GM10847 (cell line): ENCODE measurements around the gene SMIM10L2A.

ENCODE experiments used
- POLR2A ChIP-seq: IDR thresholded peaks from 2 replicates; pipeline ENCODE4 v1.6.1; 2011; ENCODE audit not compliant: insufficient read length; ENCODE audit errors: extremely low read depth

SMIM10L2A gene

DNA sequence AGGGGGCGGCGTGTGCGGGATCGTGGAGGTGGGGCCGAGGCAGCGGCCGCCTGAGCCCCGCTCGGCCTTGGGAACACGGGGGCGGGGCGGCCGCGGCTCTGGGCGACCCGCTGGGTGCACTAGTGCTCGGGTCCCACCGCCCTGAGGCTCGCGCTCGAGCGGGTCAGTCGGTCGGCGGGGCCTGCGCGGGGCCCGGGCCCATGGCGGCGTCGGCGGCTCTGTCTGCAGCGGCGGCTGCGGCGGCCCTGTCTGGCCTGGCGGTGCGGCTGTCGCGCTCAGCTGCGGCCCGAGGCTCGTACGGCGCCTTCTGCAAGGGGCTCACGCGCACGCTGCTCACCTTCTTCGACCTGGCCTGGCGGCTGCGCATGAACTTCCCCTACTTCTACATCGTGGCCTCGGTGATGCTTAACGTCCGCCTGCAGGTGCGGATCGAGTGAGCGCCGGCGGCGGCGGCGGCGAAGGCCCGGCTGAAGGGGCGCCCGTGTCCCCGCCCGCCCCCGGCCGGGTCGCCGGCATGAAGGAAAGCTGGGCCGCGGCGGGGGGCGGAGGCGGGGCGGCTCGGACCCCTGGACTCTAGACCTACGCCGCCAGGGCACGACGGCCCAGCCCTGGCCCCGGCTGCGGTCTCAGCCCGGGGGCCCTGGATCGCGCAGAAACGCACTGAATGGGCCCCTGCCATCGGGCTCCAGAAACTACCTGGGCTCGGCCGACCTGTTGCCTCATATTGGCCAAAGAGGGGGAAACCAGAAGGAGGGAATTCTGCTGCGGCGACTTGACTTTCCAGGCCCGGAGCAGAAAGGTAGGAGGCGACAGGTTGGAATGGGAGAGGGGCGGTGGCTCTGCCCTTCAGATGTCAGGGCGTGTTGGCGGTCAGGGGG lies at the start of gene SMIM10L2A:
SMIM10L2A (plus strand) TSS at position 13 of the 878 bp plus-strand sequence; CDS start at position 201, 188 bp downstream.
- TF ChIP-seq POLR2A = no peak

DNA sequence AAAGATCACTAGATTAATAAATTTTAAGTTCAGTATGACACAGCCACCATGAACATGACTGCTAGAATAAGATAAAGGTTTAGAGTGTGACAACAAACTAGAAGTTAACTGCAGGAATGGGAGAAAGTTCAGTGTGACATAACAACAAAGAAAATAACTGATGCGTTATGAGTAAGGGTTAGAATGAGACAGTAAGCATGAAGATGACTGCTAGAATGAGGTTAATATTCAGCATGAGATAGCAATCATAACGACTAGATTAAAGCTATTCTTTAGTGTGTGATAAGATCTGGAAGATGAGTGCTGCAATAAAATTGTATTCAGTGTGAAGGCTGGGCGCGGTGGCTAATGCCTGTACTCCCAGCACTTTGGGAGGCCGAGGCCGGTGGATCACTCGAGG lies 48.4 kb upstream of the SMIM10L2A start:
- no peak for TF ChIP-seq POLR2A

DNA sequence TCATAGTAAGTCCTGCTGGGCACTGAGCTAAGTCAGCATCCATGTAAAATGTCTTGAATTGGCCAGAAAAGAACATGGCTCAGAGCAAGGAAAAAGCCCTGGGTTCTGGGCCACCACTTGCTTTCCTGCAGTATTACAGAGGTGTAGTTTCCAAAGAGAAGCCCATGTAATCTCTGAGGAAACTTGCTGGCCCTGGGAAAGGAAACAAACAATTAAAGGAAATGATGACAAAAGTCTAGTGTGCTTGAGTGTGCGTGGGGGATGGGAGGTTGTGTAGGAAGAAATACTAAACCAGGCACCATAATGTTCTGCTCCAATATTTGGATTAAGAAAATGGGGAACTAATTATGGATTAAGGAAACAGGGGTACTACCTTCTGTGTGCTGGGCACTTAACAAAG lies 39.5 kb upstream of the SMIM10L2A start:
- no peak for TF ChIP-seq POLR2A

DNA sequence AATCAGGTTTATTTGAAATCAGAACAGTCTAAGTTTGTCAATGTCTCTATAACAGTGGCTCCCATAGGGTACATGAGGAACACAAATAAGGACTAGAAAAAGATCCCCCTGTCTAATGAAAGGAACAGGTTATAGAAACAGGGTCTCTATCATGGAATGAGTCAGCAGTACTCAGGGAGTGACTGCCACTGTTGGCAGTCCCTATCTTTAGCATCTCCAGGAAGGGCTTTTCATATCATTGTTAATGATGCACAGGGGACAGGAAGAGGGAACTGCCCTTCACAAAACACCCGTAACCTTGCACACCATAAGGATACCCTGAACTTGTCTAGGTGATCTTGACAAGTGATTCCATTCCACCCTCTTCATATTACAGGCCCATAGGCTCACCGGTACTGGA lies 38.5 kb upstream of the SMIM10L2A start:
- no peak for TF ChIP-seq POLR2A

DNA sequence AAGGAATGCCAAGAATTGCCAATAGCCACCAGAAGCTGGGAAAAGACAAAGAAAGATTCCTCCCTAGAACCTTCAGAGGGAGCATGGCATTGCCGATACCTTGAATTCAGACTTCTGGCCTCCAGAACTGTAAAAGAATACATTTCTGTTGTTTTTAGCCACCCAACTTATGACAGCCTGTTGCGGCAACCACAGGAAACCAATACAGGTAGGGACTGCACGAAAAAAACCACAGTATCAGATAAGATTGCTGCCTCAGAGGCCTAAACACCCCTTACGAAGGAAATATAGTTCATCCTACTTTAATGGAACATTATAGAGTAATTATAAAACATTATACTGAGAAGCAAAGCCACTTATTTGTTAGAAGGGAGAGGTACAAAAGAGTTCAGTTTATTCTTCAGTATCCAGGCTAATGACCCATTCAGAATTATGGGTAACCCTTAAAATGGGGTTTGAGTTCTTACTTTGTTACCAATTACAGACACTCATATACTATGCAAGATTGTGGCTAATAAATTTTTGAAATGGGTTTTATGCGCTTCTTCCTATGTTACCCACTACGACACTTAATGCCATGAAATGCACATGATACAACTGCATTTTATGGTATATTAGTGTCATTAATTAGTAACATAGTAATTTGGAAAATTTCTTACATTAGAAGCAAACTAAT lies 37.4 kb upstream of the SMIM10L2A start:
- no peak for TF ChIP-seq POLR2A

DNA sequence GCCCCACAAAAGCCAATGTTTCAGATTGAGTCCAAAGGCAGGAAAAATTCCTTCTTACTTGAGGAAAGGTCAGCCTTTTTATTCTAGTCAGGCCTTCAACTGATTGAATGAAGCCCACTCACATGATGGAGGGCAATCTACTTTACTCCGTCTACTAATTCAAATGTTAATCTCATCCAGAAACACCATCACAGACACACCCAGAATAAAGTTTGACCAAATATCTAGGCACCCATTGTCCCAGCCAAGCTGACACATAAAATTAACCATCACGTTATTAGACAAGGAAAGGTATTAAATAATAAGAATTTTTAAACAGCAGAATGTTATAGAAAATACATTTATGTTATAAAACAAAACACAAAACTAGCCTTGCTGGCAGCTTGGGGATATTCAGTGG lies 32.9 kb upstream of the SMIM10L2A start:
- TF ChIP-seq POLR2A = no peak

DNA sequence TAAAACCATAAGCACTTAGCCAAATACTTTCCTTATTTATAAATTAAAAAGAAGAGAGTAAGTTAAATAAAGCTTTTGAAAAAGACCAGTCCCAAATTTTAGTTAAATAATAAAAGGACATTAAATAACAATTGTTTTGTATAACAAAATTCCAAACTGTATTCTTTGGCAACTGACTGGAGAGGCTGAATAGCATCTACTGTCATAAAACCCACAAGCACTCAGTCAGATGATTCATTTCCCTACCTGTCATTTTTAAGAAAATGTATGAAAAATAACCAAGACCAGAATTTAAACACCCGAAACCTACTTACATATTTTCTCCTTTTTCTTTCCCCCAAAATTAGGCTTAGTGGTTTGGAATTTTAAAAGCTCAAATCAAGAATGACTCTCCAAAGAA lies 32.5 kb upstream of the SMIM10L2A start:
- TF ChIP-seq POLR2A = no peak

DNA sequence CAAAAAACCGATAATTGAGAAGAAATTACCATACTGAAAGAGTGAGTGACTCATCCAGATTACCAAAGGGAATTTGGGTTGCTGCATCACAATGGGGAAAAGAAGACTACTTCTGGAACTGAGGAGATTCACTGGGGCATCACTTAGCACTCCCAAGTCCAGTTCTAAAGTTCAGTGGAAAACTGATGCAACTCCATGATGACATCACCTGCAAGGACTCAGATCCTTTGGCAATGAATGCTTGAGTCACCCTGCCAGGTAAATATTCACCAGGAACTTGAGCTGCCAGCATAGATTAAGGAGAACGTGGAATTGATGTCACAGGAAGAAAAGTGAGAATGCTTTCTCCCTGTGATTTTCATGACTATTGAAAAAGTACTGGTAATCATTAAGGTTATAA lies 32.0 kb upstream of the SMIM10L2A start:
- TF ChIP-seq POLR2A = no peak

DNA sequence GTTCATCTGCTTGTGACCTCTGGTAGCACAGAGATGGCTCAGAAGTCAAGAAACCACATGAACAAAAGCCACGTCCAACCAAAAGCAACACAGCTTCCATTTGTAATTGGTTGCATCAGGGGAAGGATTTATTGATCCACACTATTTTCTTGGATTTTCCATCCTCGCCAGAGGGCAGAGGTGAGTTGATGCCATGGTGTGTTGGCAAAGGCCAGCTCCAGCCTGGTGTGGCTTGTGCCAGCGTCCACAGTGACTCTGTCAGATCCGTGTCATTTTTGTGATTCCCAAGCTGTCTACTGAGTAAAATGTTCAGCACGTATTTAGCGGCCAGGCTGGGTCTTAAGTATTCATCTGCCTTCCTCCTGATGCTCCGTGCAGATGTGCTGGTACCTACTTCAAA lies 30.0 kb upstream of the SMIM10L2A start:
- TF ChIP-seq POLR2A = no peak

DNA sequence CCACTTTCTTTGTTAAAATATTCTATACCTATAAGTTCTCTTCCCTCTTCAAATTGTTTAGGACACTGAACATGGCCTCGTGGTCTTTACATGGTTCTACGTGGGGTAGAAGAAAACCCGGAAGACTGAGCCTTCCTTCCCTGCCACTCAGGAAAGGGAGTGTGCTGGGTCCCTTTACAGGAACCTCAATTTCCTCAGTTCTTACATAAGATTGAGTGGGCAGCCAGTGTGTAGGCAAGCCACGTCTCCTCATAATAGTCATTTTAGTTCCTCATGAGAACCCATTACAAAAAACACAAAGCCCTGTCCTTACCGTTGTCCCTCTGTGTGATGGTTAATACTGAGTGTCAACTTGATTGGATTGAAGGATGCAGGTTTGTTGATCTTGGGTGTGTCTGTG lies 28.7 kb upstream of the SMIM10L2A start:
- TF ChIP-seq POLR2A = no peak

DNA sequence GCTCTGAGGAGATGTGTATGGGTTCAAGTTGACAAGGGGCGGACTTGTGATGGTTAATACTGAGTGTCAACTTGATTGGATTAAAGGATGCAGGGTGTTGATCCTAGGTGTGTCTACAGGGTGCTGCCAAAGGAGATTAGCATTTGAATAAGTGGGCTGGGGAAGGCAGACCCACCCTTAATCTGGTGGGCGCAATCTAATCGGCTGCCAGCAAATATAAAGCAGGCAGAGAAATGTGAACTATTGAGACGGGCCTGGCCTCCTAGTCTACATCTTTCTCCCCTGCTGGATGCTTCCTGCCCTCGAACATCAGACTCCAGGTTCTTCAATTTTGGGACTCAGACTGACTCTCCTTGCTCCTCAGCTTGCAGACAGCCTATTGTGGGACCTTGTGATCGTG lies 26.7 kb upstream of the SMIM10L2A start:
- TF ChIP-seq POLR2A = no peak

DNA sequence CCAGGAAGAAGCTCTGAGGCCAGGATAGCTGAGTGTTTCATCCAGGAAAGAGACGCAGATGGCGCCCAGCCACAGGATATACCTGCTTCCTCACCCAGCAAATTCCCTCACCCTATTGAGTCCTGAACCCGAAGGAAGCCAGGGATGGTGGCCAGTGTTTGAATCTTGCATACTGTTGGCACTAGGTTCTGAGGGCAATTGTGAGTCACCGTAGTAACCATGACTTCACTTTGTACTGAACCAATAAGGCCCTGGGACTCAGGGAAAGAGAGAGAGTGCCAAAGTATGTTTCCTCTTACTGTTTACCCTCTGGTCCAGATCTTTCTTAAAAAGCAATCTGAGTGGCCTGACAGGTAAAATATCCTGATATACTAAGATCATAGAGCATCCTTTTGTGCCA lies 25.6 kb upstream of the SMIM10L2A start:
- TF ChIP-seq POLR2A = no peak

DNA sequence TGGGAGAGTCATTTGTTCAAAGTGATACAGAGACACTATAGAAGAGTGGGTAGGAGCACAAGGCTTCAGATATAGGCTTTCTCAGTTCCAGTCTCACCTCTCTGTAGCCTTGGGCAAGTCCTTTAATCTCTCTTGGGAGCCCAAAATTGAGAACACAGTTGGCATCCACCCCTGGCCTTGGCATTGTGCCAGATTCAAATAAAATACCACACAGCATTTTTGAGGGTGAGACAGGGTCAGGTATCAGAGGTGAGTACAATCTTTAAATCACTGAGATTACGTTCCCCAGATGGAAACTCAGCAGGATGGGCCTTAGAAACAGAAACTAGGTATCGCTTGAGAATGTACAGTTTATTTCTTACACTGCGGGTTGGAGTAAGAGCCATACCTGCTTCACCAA lies 25.2 kb upstream of the SMIM10L2A start:
- TF ChIP-seq POLR2A = no peak

DNA sequence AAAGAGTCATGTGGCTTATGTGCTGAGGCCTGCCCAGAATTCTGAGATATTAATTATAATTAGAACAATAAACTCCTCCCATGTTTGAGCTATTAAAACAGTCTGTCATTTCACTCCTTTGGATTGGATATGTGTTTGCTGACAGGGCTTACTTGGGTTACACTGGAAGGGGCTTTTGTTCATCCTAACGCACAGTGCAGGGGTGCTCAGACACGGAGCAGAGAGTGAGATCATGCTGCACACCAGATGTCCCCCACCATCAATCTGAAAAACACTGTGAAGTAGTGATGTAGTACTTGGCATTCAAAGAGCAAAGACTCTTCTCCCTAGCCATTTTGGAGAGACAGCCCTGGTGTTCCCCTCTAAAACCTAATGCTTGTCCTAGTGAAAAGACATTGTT lies 24.1 kb upstream of the SMIM10L2A start:
- TF ChIP-seq POLR2A = no peak

DNA sequence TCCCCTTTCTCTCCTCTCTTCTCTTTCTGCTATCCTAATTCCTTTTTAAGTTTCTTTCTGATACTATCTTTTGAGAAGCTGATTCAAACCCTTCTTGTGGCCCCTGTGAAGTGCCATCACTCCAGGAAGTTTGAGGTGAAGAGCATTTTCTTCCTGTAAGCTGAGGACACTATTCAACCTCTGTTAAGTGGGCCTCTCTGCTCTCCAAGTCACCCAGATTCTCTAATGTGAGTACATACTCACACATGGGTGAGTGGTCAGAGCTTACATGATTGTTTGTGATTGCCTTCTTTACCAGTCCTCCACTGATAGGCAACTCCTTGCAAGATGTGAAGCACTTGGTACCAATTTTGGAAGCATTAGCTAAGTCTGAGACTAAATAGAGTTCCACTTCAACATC lies 18.4 kb upstream of the SMIM10L2A start:
- TF ChIP-seq POLR2A = no peak

DNA sequence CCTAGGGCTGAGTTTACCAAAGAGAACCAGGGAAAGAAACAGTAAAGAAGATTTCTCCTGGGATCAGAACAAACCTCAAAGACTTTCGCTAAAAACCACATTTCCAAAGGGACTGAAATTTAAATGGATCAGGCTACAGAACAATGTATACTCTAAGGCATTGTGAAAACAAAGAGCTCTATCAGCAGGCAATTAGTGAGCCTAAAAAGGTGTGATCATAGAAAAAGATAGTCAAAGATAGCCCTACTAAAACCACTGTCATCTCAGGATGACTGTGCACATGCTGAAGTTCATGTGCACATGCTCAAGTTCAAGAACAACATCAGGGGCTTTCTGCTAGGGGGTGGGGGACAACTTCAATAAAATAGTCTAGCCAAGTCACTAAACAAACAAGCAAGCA lies 12.9 kb upstream of the SMIM10L2A start:
- no peak for TF ChIP-seq POLR2A
